Neutrophil (primary cell): ENCODE measurements around the gene BYSL.

Experiments
- H3K27ac ChIP-seq: fragments of 200-600 bp; sonication (generic); 2 replicates; pipeline ENCODE4 v1.5.1; 2016; ENCODE audit warnings: mild to moderate bottlenecking, moderate library complexity
- H3K27me3 ChIP-seq: fragments of 200-600 bp; sonication (generic); 2 replicates; pipeline ENCODE4 v1.6.0; 2016; ENCODE audit warnings: mild to moderate bottlenecking
- H3K36me3 ChIP-seq: fragments of 200-600 bp; sonication (generic); 2 replicates; pipeline ENCODE4 v1.5.1; 2017
- H3K4me1 ChIP-seq, 2 experiments: fragments of 200-600 bp in 1 of 2; sonication (generic) in 1 of 2; 1 replicate in 1 of 2; 2 replicates in 1 of 2; pipeline versions ENCODE4 v1.5.1 to v1.6.1; 2013 to 2016; ENCODE audit warnings: low read depth in 1 of 2, low read length in 1 of 2, mild to moderate bottlenecking in 1 of 2, moderate library complexity in 1 of 2; ENCODE audit not compliant: control insufficient read depth in 1 of 2, insufficient read depth in 1 of 2
- H3K4me3 ChIP-seq, 2 experiments: fragments of 200-600 bp in 1 of 2; sonication (generic) in 1 of 2; 1 replicate in 1 of 2; 2 replicates in 1 of 2; pipeline ENCODE4 v1.5.1; 2013 to 2016; ENCODE audit warnings: low read depth in 1 of 2, low read length in 1 of 2, mild to moderate bottlenecking in 1 of 2, moderate library complexity in 1 of 2
- H3K9me3 ChIP-seq: fragments of 200-600 bp; sonication (generic); 2 replicates; pipeline ENCODE4 v1.5.1; 2016
- CTCF ChIP-seq: fragments of 200-600 bp; sonication (generic); IDR thresholded peaks from 2 replicates; pipeline ENCODE4 v1.5.1; 2016; ENCODE audit warnings: antibody characterized with exemption

Gene BYSL

GRCh38 chr6:41901882-41902519, 19.3 kb upstream of the BYSL start:
- Histone ChIP-seq H3K4me3 (no peak overlapping the region), H3K27me3 (no peaks in the 10 kb centered on the region), H3K9me3 (no peaks in the 10 kb centered on the region), H3K36me3 (peaks cover 27% of the 10 kb centered on the region), H3K27ac (peak overlapping the region; percentile 67), H3K4me1 (peaks cover 15 to 19% of the 10 kb centered on the region in 2 experiments)
- TF ChIP-seq CTCF: peak; percentile 23

- H3K27ac ChIP-seq: no peak overlapping the region
- TF ChIP-seq CTCF: no peak
- H3K36me3 ChIP-seq: peaks cover 59% of the 10 kb centered on the region
- no peaks in the 10 kb centered on the region for H3K9me3 ChIP-seq
- no peaks in the 10 kb centered on the region for H3K27me3 ChIP-seq
- H3K4me3 ChIP-seq: no peak overlapping the region
- H3K4me1 ChIP-seq: peaks cover 13 to 17% of the 10 kb centered on the region in 2 experiments
Observed at GRCh38 chr6:41909727-41910126, 11.6 kb upstream of the BYSL start.

- Histone ChIP-seq H3K9me3 (no peaks in the 10 kb centered on the region), H3K4me3 (no peak overlapping the region), H3K27me3 (no peaks in the 10 kb centered on the region), H3K27ac (peak overlapping the region; percentile 72), H3K36me3 (peaks cover 36% of the 10 kb centered on the region), H3K4me1 (peaks cover 16 to 20% of the 10 kb centered on the region in 2 experiments)
- TF ChIP-seq CTCF: no peak
Observed at GRCh38 chr6:41914343-41914742, 7.0 kb upstream of the BYSL start.

DNA sequence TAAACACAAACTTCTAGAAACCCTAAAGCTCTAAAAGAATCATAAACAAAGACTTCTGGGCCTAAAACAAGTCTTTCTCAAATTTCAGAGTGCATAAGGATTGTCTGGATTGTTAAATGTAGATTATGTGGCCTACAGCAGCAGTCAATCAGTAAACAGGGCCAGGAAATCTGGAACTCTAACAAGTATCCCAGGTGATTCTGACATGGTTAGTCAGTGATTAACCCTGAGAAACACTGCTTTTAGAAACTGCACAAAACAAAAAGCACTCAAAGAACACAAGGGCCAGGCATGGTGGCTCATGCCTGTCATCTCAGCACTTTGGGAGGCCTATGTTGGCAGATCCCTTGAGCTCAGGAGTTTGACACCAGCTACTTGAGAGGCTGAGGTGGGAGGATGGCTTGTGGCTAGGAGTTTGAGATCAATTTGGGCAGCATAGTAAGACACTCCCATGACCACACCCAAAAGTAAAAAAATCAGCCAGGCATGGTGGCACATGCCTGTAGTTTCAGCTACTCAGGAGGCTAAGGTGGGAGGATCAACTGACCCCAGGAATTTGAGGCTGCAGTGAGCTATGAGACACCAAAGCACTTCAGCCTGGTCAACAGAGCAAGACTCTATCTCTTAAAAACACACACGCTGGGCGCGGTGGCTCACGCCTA, 6.3 kb upstream of the BYSL start:
- peaks cover 32% of the 10 kb centered on the region for H3K36me3 ChIP-seq
- peaks cover 23 to 24% of the 10 kb centered on the region in 2 experiments for H3K4me1 ChIP-seq
- H3K4me3 ChIP-seq: no peak overlapping the region
- H3K9me3 ChIP-seq: no peaks in the 10 kb centered on the region
- peak overlapping the region; percentile 72 for H3K27ac ChIP-seq
- no peak for TF ChIP-seq CTCF
- no peaks in the 10 kb centered on the region for H3K27me3 ChIP-seq

DNA sequence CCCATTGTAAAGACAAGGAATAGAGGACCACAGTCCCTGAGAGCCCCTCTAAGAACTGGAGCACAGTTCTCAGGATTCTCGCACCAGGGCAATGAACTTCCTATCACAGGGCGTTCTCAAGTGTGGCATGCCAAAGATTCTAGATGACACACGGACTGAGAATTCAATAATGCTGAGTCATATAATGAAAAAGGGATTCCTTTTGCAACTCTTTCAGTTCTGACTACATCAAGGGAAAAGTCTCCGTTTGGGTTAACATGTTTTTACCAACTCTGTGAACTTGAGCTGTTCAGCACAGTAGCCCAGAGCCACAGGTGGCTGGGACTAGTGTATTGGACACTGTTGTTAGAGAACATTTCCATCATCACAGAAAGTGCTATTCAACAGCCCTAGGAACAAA, 3.8 kb upstream of the BYSL start:
- Histone ChIP-seq H3K27ac (no peak overlapping the region), H3K9me3 (no peaks in the 10 kb centered on the region), H3K27me3 (no peaks in the 10 kb centered on the region), H3K4me3 (no peak overlapping the region), H3K36me3 (peaks cover 25% of the 10 kb centered on the region), H3K4me1 (peaks cover 40 to 41% of the 10 kb centered on the region in 2 experiments)
- no peak for TF ChIP-seq CTCF
